ES-I3 (cell line): ENCODE data around the gene TFCP2.

Experiments
- H3K36me3 ChIP-seq: 2 replicates; pipeline ENCODE4 v1.6.1; 2013; ENCODE audit warnings: mild to moderate bottlenecking, low read length, control low read depth, moderate library complexity; ENCODE audit not compliant: insufficient read depth
- H3K4me1 ChIP-seq: 2 replicates; pipeline ENCODE4 v1.6.1; 2013; ENCODE audit warnings: mild to moderate bottlenecking, control low read depth, low read length; ENCODE audit not compliant: insufficient read depth
- H3K9ac ChIP-seq: 2 replicates; pipeline ENCODE4 v1.6.1; 2013; ENCODE audit warnings: low read depth, mild to moderate bottlenecking, low read length, moderate library complexity
- H3K9me3 ChIP-seq: 2 replicates; pipeline ENCODE4 v1.6.1; 2013; ENCODE audit warnings: mild to moderate bottlenecking, low read length, moderate library complexity; ENCODE audit not compliant: control insufficient read depth, insufficient read depth

TFCP2 gene

DNA sequence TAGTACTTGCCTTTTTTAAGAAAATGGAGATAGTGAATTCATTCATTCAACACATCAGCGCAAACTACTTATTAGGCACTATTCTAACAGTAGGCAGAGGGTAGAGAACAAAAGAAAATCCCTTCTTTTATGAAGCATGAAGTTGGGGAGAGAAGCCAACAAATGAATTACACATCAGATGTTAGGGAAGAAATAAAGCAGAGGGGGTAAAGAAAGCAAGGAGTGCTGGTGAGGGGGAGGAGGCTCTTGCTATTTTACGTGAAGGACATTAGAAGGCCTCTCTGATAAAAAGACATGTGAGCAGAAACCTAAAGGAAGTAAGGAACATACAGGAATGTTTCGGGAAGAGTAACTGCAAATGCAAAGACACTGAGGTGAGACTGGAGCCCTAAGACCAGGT lies 22.2 kb downstream of the TFCP2 start:
- Histone ChIP-seq H3K4me1 (no peaks in the 10 kb centered on the region), H3K36me3 (no peaks in the 10 kb centered on the region; the same call in 1 of the 2 replicates), H3K9ac (no peak overlapping the region), H3K9me3 (no peaks in the 10 kb centered on the region)

DNA sequence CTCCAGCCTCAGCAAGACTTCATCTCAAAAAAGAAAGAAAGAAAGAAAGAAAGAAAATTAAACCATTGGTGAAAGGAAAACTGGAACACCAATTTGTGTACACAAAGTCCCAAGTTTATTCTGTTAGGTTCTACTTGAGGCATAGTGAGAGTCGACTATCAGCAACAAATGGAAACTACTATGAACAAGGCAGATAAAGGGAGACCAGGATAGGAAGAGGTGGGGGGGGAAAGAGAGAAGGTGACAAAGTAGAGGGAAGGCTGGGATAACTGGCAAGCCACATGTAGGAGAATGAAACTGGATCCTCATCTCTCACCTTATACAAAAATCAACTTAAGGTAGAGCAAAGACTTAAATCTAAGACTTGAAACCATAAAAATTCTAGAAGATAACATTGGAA lies 25.6 kb downstream of the TFCP2 start:
- Histone ChIP-seq H3K9me3 (no peaks in the 10 kb centered on the region; the same call in 1 of the 2 replicates), H3K9ac (no peak overlapping the region), H3K4me1 (no peaks in the 10 kb centered on the region), H3K36me3 (no peaks in the 10 kb centered on the region; the same call in 1 of the 2 replicates)

DNA sequence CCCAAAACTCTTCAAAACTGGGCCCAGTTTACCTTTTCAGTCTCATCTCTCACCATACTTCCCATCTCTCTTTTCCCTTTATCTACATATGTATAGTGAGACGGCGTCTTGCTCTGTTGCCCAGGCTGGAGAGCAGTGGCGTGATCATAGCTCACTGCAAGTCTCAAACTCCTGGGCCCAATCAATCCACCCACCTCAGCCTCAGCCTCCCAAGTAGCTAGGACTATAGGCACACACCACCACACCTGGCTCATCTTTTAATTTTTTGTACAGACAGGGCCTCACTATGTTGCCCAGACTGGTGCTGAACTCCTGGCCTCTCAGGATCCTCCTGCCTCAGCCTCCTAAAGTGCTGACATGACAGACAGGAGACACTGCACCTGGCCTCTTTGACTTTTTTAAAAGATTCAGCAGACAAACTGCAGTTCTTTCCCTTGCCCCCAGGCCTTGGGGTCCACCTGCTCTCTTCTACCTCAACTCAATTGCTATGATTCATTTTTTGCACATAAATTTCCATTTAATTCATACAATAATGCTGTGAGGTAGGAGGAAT lies 33.6 kb downstream of the TFCP2 start:
- Histone ChIP-seq H3K36me3 (no peaks in the 10 kb centered on the region), H3K9ac (no peak overlapping the region), H3K4me1 (no peaks in the 10 kb centered on the region), H3K9me3 (no peaks in the 10 kb centered on the region; the same call in 1 of the 2 replicates)

DNA sequence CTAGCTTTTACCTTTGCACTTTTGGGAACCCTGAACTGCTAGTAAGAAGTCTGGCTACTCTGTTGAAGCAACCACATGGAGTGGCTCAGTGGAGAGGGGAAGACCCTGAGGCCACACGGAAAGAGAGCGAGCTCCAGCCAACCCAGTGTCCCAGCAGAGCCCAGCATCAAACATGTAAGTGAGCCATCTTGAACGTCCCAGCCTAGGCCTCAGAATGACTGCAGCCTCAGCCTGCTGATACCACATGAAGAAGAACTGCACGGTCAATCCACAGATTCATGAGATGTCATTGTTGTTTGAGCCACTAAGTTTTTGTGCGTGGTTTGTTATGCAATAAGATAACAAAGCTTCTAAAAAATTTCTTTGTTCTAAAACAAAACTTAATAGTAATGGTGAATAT lies 40.2 kb downstream of the TFCP2 start:
- no peaks in the 10 kb centered on the region for H3K36me3 ChIP-seq
- H3K9me3 ChIP-seq, result no peaks in the 10 kb centered on the region
- no peak overlapping the region for H3K9ac ChIP-seq
- no peaks in the 10 kb centered on the region for H3K4me1 ChIP-seq

DNA sequence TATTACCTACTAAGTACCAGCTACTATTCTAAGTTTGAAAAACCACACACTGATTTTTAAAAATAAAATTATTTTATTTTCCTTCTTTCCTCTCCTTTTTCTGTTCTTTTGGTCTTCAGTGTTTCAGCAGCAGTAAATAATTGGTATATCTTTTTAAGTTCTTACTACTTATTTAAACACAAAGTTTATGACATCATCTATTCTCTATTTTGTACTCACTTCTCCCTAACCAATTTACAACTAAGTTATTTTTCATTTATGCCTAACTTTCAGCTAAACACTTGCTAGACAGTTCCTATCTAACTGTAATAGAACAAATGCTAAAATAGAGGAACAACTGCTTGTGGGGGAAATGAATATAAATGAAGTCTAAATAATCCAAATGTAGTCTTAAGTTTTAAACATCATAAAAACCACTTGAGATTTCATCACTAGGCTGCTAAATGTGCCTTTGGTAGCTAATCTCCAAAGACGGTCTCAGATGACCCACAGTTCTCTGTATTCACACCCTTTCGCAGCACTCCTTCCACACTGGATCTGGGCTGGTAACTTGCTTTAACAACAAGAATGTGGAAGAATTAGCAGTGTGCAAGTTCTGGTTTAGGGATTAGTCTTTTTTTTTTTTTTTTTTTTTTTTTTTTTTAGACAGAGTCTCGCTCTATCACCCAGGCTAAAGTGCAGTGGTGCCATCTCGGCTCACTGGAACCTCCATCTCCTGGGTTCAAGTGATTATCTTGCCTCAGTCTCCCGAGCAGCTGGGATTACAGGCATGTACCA lies 41.0 kb downstream of the TFCP2 start:
- no peaks in the 10 kb centered on the region for H3K4me1 ChIP-seq
- no peak overlapping the region for H3K9ac ChIP-seq
- no peaks in the 10 kb centered on the region for H3K9me3 ChIP-seq
- no peaks in the 10 kb centered on the region for H3K36me3 ChIP-seq

DNA sequence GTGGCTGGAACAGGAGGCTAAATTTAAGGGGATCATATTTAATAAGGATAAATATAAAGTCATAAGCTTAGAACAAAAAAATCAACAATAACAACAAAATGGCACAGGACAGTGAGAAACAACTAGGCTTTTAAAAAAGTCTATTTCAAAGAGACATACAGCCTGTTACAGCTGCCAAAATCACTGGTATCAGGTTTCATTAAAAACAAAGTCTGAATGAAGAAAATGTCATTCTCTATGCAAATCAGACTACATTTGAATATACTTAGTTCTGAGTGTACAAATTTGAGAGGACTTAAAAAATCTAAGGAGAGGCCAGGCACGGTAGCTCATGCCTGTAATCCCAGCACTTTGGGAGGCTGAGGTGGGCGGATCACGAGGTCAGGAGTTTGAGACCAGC lies 44.0 kb downstream of the TFCP2 start:
- no peaks in the 10 kb centered on the region for H3K36me3 ChIP-seq
- no peaks in the 10 kb centered on the region for H3K9me3 ChIP-seq
- H3K4me1 ChIP-seq, result no peaks in the 10 kb centered on the region
- no peak overlapping the region for H3K9ac ChIP-seq

DNA sequence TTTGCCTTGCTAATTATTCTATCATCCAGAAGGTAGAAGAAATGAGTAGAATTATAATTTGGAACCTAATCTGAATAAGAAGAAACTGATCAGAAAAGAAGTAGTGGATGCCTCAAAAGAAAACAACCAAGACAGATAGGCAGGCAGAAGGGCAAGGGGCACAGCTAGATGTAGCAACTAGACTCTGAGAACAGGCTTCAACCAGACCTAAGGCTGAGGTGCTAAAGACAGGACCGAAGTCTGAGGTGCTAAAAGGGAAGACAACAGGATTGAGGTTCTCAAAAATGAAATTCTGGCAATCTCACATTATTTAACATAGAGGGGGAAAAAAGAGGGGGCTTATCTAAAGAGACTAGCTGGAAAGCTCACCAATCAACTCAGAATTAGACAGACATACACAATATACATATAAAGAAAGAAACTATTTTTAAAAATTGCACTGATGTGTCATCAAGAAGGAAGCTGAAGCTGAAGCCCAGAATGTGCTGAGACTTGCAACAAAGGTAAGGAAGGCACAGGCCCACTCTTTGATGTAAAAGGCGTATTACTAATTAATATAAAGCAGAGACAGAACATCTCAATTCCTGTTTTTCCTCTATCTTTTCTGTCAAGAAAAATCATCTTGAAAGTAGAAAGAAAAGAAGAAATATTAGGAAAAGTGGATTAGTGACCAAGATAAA lies 45.7 kb downstream of the TFCP2 start:
- H3K36me3 ChIP-seq, result no peaks in the 10 kb centered on the region
- H3K4me1 ChIP-seq, result no peaks in the 10 kb centered on the region
- H3K9ac ChIP-seq, result no peak overlapping the region
- H3K9me3 ChIP-seq, result no peaks in the 10 kb centered on the region

DNA sequence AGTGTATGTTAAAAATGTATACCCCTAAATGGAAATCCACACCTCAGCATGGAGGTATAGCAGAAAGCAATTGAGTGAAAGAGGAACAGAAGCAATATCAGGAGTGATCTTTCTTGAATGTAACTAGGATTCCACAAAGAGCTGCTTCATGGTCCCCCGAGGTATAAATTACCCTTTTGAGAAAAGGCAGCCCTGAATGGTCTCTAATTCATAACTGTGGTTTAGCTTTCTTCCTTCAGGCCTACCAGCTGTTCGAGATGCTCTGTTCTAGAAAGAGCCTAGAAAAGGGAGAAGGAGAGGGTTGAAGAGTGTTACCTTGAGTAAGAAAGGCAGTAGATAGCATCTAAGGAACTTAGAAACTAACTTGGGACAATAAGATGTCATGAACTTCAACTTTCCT lies 46.6 kb downstream of the TFCP2 start:
- no peaks in the 10 kb centered on the region for H3K36me3 ChIP-seq
- no peaks in the 10 kb centered on the region for H3K4me1 ChIP-seq
- no peak overlapping the region for H3K9ac ChIP-seq
- H3K9me3 ChIP-seq, result no peaks in the 10 kb centered on the region

DNA sequence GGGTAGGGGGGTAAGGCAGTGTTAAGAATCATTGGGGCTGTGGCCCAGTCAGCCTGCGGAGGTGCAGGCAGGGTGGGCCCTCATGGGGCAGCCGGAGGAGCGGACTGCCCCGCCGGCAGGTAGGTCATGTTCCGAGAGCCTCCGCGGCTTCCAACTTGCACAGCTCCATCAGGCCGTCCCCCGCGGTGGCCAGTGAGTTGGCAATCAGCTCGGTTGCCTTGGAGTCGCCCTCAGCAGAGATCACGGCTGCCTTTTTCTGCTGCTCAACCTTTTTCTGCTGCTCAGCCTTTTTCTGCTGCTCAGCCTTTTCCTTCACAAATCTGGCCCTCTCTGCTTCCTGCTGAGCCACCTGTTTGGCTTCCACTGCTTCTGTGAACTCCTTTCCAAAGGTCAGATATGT lies 48.4 kb downstream of the TFCP2 start:
- Histone ChIP-seq H3K9ac (no peak overlapping the region), H3K4me1 (no peaks in the 10 kb centered on the region), H3K9me3 (no peaks in the 10 kb centered on the region), H3K36me3 (no peaks in the 10 kb centered on the region)

DNA sequence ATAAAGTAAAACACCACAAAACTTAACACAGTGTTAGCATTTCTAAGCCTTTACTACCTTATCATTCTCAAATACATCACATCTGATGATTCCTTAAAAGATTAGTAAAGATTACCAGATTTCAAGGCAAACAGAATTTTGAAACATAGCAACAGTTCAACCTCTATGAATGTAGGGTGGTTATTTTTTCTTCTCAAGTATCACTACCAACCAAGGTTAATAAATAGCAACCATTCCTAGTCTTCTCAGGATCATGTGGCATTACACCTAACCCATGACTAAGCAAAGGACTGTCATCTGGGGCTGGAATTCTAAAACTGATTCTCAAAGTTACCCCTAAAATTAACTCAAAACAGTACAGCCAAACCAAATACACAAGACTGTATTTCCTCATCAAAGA lies 50.1 kb downstream of the TFCP2 start:
- no peak overlapping the region for H3K9ac ChIP-seq
- H3K9me3 ChIP-seq, result no peaks in the 10 kb centered on the region
- H3K4me1 ChIP-seq, result no peaks in the 10 kb centered on the region
- H3K36me3 ChIP-seq, result no peaks in the 10 kb centered on the region

DNA sequence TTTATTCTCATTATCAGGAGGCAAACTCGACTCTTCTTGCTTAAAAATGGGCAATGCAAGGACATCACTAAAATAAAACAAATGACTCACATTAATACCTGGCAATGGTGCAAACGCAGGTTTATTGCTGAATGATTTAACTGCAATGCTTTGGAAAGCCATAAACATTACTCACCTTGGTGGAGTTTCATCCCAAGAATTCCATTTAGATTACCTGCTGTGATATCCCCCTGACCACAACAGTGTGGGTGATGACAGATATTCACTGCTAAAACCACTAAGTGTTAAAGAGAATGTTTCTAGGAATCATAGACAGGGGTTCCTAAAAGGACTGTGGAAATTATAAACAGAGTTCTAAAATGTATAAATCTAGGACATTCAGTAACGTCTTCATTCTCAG lies 54.2 kb downstream of the TFCP2 start:
- Histone ChIP-seq H3K9me3 (no peaks in the 10 kb centered on the region), H3K36me3 (no peaks in the 10 kb centered on the region)

DNA sequence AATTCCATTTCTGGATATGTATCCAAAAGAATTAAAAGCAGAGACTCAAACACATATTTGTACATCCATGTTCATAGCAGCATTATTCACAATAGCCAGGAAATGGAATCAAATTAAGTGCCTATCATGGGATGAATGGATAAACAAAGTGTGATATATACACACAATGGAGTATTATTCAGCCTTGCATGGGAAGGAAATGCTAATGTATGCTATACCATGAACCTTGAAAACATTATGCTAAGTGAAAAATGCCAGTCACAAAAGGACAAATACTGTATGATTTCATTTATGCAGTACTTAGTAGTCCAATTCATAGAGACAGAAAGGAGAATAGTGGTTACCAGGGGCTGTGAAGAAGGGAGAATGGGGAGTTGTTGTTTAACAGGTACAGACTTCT lies 57.4 kb downstream of the TFCP2 start:
- Histone ChIP-seq H3K36me3 (no peaks in the 10 kb centered on the region), H3K9me3 (no peaks in the 10 kb centered on the region), H3K9ac (no peak overlapping the region)

More for the DNA sequence above, 54.2 kb downstream of the TFCP2 start:
- no peaks in the 10 kb centered on the region for H3K4me1 ChIP-seq
- H3K9ac ChIP-seq, result no peak overlapping the region

DNA sequence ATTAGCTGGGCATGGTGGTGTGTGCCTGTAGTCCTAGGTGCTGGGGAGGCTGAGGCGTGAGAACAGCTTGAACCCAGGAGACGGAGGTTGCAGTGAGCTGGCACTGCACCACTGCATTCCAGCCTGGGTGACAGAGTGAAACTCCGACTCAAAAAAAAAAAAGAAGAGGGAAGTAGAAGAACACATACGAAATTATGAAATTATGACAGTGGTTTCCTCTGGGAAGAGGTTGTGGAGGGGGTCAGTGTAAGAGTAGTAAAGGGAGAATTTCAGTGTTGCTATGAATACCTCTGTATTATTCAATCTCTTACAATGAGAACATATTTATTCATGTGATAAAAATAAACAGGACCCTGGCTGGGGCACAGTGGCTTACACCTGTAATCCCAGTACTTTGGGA lies 64.8 kb downstream of the TFCP2 start:
- Histone ChIP-seq H3K9ac (no peak overlapping the region), H3K36me3 (no peaks in the 10 kb centered on the region), H3K4me1 (no peaks in the 10 kb centered on the region), H3K9me3 (no peaks in the 10 kb centered on the region)

More for the DNA sequence above, 57.4 kb downstream of the TFCP2 start:
- H3K4me1 ChIP-seq, result no peaks in the 10 kb centered on the region

DNA sequence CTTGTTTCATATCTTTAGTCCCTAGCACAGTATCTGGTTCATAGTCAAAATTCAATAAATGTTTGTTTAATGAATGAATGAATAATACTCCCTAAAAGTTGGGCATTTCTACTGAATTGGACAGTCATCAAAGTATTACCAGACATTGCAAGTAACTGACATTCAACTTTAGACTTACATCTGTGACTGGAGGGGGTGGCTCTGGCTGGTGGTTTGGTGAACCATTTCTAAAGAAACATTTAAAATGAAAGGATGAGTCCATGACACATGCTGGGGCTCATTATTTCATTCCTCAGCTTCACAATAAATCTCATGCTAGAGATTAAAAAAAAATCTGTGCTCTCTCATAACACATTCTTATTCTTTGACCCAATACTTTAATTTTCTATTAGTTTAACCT lies 69.0 kb downstream of the TFCP2 start:
- Histone ChIP-seq H3K4me1 (no peaks in the 10 kb centered on the region), H3K9me3 (no peaks in the 10 kb centered on the region), H3K9ac (no peak overlapping the region), H3K36me3 (peaks cover 5% of the 10 kb centered on the region; the same call in 1 of the 2 replicates)

DNA sequence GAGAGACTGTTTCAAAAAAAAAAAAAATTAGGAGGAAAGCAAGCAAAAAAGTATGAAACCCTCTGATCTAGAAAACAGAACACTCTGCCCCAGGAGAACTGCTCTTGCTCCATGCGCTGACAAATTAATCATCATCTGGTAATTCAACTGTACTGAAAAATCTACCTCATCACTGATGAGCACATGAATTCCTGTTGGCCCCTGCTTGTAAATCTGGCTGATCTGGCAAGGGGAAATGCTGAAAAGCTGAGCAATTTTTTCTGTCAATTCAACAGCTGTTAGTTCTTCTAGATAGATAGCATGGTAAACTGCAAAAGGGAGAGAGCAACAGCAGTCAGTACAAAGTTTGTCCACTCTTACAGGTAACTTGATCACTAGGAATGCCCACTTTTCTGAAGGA lies 74.3 kb downstream of the TFCP2 start:
- H3K9me3 ChIP-seq, result no peaks in the 10 kb centered on the region
- peaks cover 21% of the 10 kb centered on the region; the same call in 1 of the 2 replicates for H3K36me3 ChIP-seq
- no peak overlapping the region for H3K9ac ChIP-seq
- no peaks in the 10 kb centered on the region for H3K4me1 ChIP-seq
